T-helper 2 cell treated with Interferon-gamma antibody and Interleukin-4, amounts not matched to agents 5 μg/mL and 100 μg/mL, for 36 hours (primary cell): Measurements from ENCODE around the gene PAK3.

ENCODE experiments used
- DNase-seq: peaks from one replicate; pipeline ENCODE4 v3.0.0; 2021; ENCODE audit warnings: low spot score
- H3K27ac Mint-ChIP-seq: one replicate; pipeline ENCODE4 v1.8.0; 2021; ENCODE audit warnings: mild to moderate bottlenecking, mixed read lengths
- H3K27me3 Mint-ChIP-seq: one replicate; pipeline ENCODE4 v1.8.0; 2021; ENCODE audit warnings: low read depth, mixed read lengths
- H3K36me3 Mint-ChIP-seq: one replicate; pipeline ENCODE4 v1.8.0; 2021; ENCODE audit warnings: low read depth, mixed read lengths
- H3K4me1 Mint-ChIP-seq: one replicate; pipeline ENCODE4 v1.8.0; 2021; ENCODE audit warnings: low read depth, mixed read lengths
- H3K4me3 Mint-ChIP-seq: one replicate; pipeline ENCODE4 v1.8.0; 2022; ENCODE audit warnings: mild to moderate bottlenecking, moderate library complexity, mixed read lengths
- H3K9me3 Mint-ChIP-seq: one replicate; pipeline ENCODE4 v1.8.0; 2021; ENCODE audit warnings: mixed read lengths

The PAK3 gene

GRCh38 chrX:111095974-111096895, at the start of gene PAK3:
PAK3 (plus strand) TSS chrX:111096191; CDS start chrX:111123104, 26,913 bp downstream.
- peak within 1 kb of the TSS; percentile 81 for H3K4me3 Mint-ChIP-seq
- DNase-seq: no peak
- no peak within 1 kb of the TSS for H3K27ac Mint-ChIP-seq

GRCh38 chrX:111047575-111047974, 48.4 kb upstream of the PAK3 start:
- Mint-ChIP-seq H3K4me3 (no peak overlapping the region), H3K36me3 (no peaks in the 10 kb centered on the region), H3K27ac (no peak overlapping the region), H3K4me1 (no peaks in the 10 kb centered on the region), H3K9me3 (no peaks in the 10 kb centered on the region), H3K27me3 (no peaks in the 10 kb centered on the region)
- no peak for DNase-seq

More at GRCh38 chrX:111095974-111096895, at the start of gene PAK3:
- Mint-ChIP-seq H3K9me3 (no peaks in the 10 kb centered on the region), H3K36me3 (no peaks in the 10 kb centered on the region), H3K27me3 (peaks cover 18% of the 10 kb centered on the region), H3K4me1 (peaks cover 16% of the 10 kb centered on the region)

- Mint-ChIP-seq H3K9me3 (no peaks in the 10 kb centered on the region), H3K4me3 (no peak overlapping the region), H3K4me1 (no peaks in the 10 kb centered on the region), H3K36me3 (no peaks in the 10 kb centered on the region), H3K27ac (no peak overlapping the region), H3K27me3 (peaks cover 3% of the 10 kb centered on the region)
- DNase-seq: no peak
Observed at GRCh38 chrX:111052478-111052877, 43.5 kb upstream of the PAK3 start.

GRCh38 chrX:111071542-111072277, 24.3 kb upstream of the PAK3 start:
- DNase-seq: no peak
- H3K36me3 Mint-ChIP-seq: no peaks in the 10 kb centered on the region
- no peak overlapping the region for H3K4me3 Mint-ChIP-seq
- no peaks in the 10 kb centered on the region for H3K27me3 Mint-ChIP-seq
- no peaks in the 10 kb centered on the region for H3K4me1 Mint-ChIP-seq
- H3K9me3 Mint-ChIP-seq: no peaks in the 10 kb centered on the region
- H3K27ac Mint-ChIP-seq: no peak overlapping the region

GRCh38 chrX:111083081-111083480, 12.9 kb upstream of the PAK3 start:
- Mint-ChIP-seq H3K4me1 (no peaks in the 10 kb centered on the region), H3K27me3 (peaks cover 3% of the 10 kb centered on the region), H3K9me3 (no peaks in the 10 kb centered on the region), H3K4me3 (no peak overlapping the region), H3K27ac (no peak overlapping the region), H3K36me3 (no peaks in the 10 kb centered on the region)
- no peak for DNase-seq

- Mint-ChIP-seq H3K4me1 (no peaks in the 10 kb centered on the region), H3K4me3 (no peak overlapping the region), H3K27ac (no peak overlapping the region), H3K36me3 (no peaks in the 10 kb centered on the region), H3K9me3 (no peaks in the 10 kb centered on the region), H3K27me3 (peaks cover 7% of the 10 kb centered on the region)
- no peak for DNase-seq
Observed at GRCh38 chrX:111086591-111087006, 9.4 kb upstream of the PAK3 start.

- H3K36me3 Mint-ChIP-seq: no peaks in the 10 kb centered on the region
- H3K27me3 Mint-ChIP-seq: peaks cover 9% of the 10 kb centered on the region
- no peak overlapping the region for H3K4me3 Mint-ChIP-seq
- H3K27ac Mint-ChIP-seq: no peak overlapping the region
- DNase-seq: no peak
- no peaks in the 10 kb centered on the region for H3K9me3 Mint-ChIP-seq
- no peaks in the 10 kb centered on the region for H3K4me1 Mint-ChIP-seq
Observed at GRCh38 chrX:111088628-111089027, 7.4 kb upstream of the PAK3 start.

GRCh38 chrX:111090458-111090857, 5.5 kb upstream of the PAK3 start:
- H3K9me3 Mint-ChIP-seq: no peaks in the 10 kb centered on the region
- H3K36me3 Mint-ChIP-seq: no peaks in the 10 kb centered on the region
- peaks cover 2% of the 10 kb centered on the region for H3K4me1 Mint-ChIP-seq
- no peak overlapping the region for H3K27ac Mint-ChIP-seq
- peaks cover 18% of the 10 kb centered on the region for H3K27me3 Mint-ChIP-seq
- no peak for DNase-seq
- H3K4me3 Mint-ChIP-seq: no peak overlapping the region

- H3K9me3 Mint-ChIP-seq: no peaks in the 10 kb centered on the region
- peak; percentile 42 for DNase-seq
- peaks cover 15% of the 10 kb centered on the region for H3K27me3 Mint-ChIP-seq
- H3K4me3 Mint-ChIP-seq: peak overlapping the region; percentile 36
- H3K36me3 Mint-ChIP-seq: no peaks in the 10 kb centered on the region
- H3K4me1 Mint-ChIP-seq: peaks cover 16% of the 10 kb centered on the region
- no peak overlapping the region for H3K27ac Mint-ChIP-seq
Observed at GRCh38 chrX:111098874-111099273, 2.9 kb downstream of the PAK3 start.

- Mint-ChIP-seq H3K4me3 (no peak overlapping the region), H3K4me1 (peaks cover 15% of the 10 kb centered on the region), H3K27ac (no peak overlapping the region), H3K36me3 (no peaks in the 10 kb centered on the region), H3K9me3 (no peaks in the 10 kb centered on the region), H3K27me3 (peaks cover 10% of the 10 kb centered on the region)
- DNase-seq: no peak
Observed at GRCh38 chrX:111100191-111100590, 4.2 kb downstream of the PAK3 start.

GRCh38 chrX:111101580-111101979, 5.6 kb downstream of the PAK3 start:
- no peak overlapping the region for H3K4me3 Mint-ChIP-seq
- H3K27ac Mint-ChIP-seq: no peak overlapping the region
- H3K4me1 Mint-ChIP-seq: peaks cover 10% of the 10 kb centered on the region
- H3K9me3 Mint-ChIP-seq: no peaks in the 10 kb centered on the region
- H3K36me3 Mint-ChIP-seq: no peaks in the 10 kb centered on the region
- DNase-seq: no peak
- H3K27me3 Mint-ChIP-seq: peaks cover 2% of the 10 kb centered on the region

- Mint-ChIP-seq H3K4me1 (peaks cover 10% of the 10 kb centered on the region), H3K4me3 (no peak overlapping the region), H3K36me3 (no peaks in the 10 kb centered on the region), H3K27me3 (peaks cover 2% of the 10 kb centered on the region), H3K9me3 (no peaks in the 10 kb centered on the region), H3K27ac (no peak overlapping the region)
- DNase-seq: no peak
Observed at GRCh38 chrX:111102636-111103035, 6.6 kb downstream of the PAK3 start.

- no peaks in the 10 kb centered on the region for H3K9me3 Mint-ChIP-seq
- H3K4me3 Mint-ChIP-seq: no peak overlapping the region
Observed at GRCh38 chrX:111103246-111103645, 7.3 kb downstream of the PAK3 start.

GRCh38 chrX:111110098-111110775, 14.2 kb downstream of the PAK3 start:
- H3K4me1 Mint-ChIP-seq: no peaks in the 10 kb centered on the region
- no peaks in the 10 kb centered on the region for H3K27me3 Mint-ChIP-seq

More at GRCh38 chrX:111103246-111103645, 7.3 kb downstream of the PAK3 start:
- Mint-ChIP-seq H3K27ac (no peak overlapping the region), H3K27me3 (no peaks in the 10 kb centered on the region), H3K36me3 (no peaks in the 10 kb centered on the region), H3K4me1 (peaks cover 6% of the 10 kb centered on the region)
- DNase-seq: no peak

More at GRCh38 chrX:111110098-111110775, 14.2 kb downstream of the PAK3 start:
- no peak overlapping the region for H3K4me3 Mint-ChIP-seq
- H3K27ac Mint-ChIP-seq: no peak overlapping the region
- H3K9me3 Mint-ChIP-seq: no peaks in the 10 kb centered on the region
- H3K36me3 Mint-ChIP-seq: no peaks in the 10 kb centered on the region
- DNase-seq: no peak
